PFSK-1 (cell line): Measurements from ENCODE around the gene THAP10.

Experiments used
- FOXP2 ChIP-seq: optimal IDR thresholded peaks from 2 replicates; pipeline ENCODE3; 2011; ENCODE audit warnings: borderline replicate concordance, control low read depth, inconsistent platforms; ENCODE audit not compliant: insufficient read depth; ENCODE audit errors: extremely low read length, extremely low read depth
- POLR2AphosphoS5 ChIP-seq: IDR thresholded peaks from 2 replicates; pipeline ENCODE4 v1.6.1; 2012; ENCODE audit warnings: low read depth, mild to moderate bottlenecking, control low read depth, low read length, moderate library complexity
- SIN3A ChIP-seq: IDR thresholded peaks from 2 replicates; pipeline ENCODE4 v1.6.1; 2012; ENCODE audit warnings: mild to moderate bottlenecking, low read length, moderate library complexity, borderline replicate concordance; ENCODE audit not compliant: insufficient read depth
- TAF1 ChIP-seq: IDR thresholded peaks from 2 replicates; pipeline ENCODE4 v1.6.1; 2012; ENCODE audit warnings: low read length, control low read depth, borderline replicate concordance; ENCODE audit not compliant: insufficient read depth
- TF ChIP-seq, protein P1 (sequence below), 2 experiments: IDR thresholded peaks; 2 replicates each; pipeline versions ENCODE4 v1.6.1 to v1.8.0; 2011 to 2012; ENCODE audit warnings: low read depth in 2 of 2, low read length in 2 of 2, control low read depth in 1 of 2, inconsistent platforms in 1 of 2, mild to moderate bottlenecking in 1 of 2, moderate library complexity in 1 of 2; ENCODE audit not compliant: insufficient read depth in 1 of 2

Gene THAP10

DNA sequence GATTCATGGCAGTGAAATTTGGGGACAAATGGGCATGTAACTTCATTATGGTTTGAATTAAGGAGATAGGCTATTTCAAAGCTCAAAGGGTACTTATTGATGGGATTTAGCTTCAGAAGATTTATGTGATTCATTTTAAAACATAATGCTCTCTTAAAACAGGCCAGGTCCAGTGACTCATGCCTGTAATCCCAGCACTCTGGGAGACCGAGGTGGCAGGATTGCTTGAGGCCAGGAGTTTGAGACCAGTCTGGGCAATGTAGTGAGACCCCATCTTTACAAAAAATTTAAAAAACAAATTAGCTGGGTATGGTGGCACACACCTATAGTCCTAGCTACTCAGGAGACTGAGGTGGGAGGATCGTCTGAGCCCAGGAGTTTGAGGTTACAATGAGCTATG is 11.5 kb downstream of the THAP10 start:
- TF ChIP-seq POLR2AphosphoS5 (no peak), SIN3A (no peak), FOXP2 (no peak), TAF1 (no peak)
- TF ChIP-seq, protein P1, sequence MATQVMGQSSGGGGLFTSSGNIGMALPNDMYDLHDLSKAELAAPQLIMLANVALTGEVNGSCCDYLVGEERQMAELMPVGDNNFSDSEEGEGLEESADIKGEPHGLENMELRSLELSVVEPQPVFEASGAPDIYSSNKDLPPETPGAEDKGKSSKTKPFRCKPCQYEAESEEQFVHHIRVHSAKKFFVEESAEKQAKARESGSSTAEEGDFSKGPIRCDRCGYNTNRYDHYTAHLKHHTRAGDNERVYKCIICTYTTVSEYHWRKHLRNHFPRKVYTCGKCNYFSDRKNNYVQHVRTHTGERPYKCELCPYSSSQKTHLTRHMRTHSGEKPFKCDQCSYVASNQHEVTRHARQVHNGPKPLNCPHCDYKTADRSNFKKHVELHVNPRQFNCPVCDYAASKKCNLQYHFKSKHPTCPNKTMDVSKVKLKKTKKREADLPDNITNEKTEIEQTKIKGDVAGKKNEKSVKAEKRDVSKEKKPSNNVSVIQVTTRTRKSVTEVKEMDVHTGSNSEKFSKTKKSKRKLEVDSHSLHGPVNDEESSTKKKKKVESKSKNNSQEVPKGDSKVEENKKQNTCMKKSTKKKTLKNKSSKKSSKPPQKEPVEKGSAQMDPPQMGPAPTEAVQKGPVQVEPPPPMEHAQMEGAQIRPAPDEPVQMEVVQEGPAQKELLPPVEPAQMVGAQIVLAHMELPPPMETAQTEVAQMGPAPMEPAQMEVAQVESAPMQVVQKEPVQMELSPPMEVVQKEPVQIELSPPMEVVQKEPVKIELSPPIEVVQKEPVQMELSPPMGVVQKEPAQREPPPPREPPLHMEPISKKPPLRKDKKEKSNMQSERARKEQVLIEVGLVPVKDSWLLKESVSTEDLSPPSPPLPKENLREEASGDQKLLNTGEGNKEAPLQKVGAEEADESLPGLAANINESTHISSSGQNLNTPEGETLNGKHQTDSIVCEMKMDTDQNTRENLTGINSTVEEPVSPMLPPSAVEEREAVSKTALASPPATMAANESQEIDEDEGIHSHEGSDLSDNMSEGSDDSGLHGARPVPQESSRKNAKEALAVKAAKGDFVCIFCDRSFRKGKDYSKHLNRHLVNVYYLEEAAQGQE (IDR thresholded peaks at IDR 0.05; ENCODE audit: insufficient read depth in 1 of 2, low read depth in 2 of 2, low read length in 2 of 2), result no peak

- TF ChIP-seq TAF1, result no peak
- TF ChIP-seq SIN3A, result no peak
- TF ChIP-seq POLR2AphosphoS5, result no peak
- TF ChIP-seq, protein P1 (IDR thresholded peaks at IDR 0.05; ENCODE audit: insufficient read depth in 1 of 2, low read depth in 2 of 2, low read length in 2 of 2), result no peak
Measured at GRCh38 chr15:70879401-70879800, 12.8 kb downstream of the THAP10 start.

GRCh38 chr15:70876683-70877082 is 15.6 kb downstream of the THAP10 start:
- TF ChIP-seq SIN3A (no peak), POLR2AphosphoS5 (no peak), FOXP2 (no peak), TAF1 (no peak)
- TF ChIP-seq, protein P1 (IDR thresholded peaks at IDR 0.05; ENCODE audit: insufficient read depth in 1 of 2, low read depth in 2 of 2, low read length in 2 of 2), result no peak

DNA sequence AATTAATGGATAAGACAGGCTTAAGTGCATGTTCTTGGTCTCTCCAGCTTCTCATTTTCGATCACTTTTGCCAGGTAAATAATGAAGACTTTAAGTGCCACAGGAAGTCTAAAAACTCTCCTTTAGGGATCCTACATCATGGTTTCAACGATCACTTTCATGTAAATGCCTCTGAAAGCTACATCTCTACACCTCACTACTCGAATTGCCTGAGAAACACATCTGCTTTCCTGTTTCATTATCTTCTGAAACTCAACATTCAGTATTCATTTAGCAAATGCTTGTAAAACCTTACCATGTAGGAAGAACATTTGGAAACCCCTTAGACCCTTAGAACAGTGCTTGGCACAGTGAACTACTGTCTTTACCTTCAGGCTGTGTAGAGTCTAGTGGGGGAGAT is 16.2 kb downstream of the THAP10 start:
- TF ChIP-seq FOXP2, result no peak
- TF ChIP-seq, protein P1 (IDR thresholded peaks at IDR 0.05; ENCODE audit: insufficient read depth in 1 of 2, low read depth in 2 of 2, low read length in 2 of 2), result no peak
- TF ChIP-seq POLR2AphosphoS5, result no peak
- TF ChIP-seq SIN3A, result no peak
- no peak for TF ChIP-seq TAF1
